HL-60 (cell line): ENCODE measurements around the gene ATP12A.

Experiments
- GABPA ChIP-seq: IDR thresholded peaks from 2 replicates; pipeline ENCODE4 v1.6.1; 2012; ENCODE audit warnings: low read depth
- POLR2AphosphoS5 ChIP-seq: IDR thresholded peaks from 2 replicates; pipeline ENCODE4 v1.6.1; 2012; ENCODE audit warnings: low read depth
- SPI1 ChIP-seq: IDR thresholded peaks from 2 replicates; pipeline ENCODE4 v1.6.1; 2012; ENCODE audit warnings: low read depth, mild to moderate bottlenecking, borderline replicate concordance
- TF ChIP-seq, protein P1 (sequence below): IDR thresholded peaks from one replicate; pipeline ENCODE4 v1.5.1; 2011; ENCODE audit warnings: low read length, control low read depth, inconsistent platforms; ENCODE audit not compliant: insufficient read depth
- TF ChIP-seq, protein P2 (sequence below): IDR thresholded peaks from 2 replicates; pipeline ENCODE4 v1.6.1; 2012; ENCODE audit warnings: low read depth; ENCODE audit not compliant: insufficient replicate concordance

DNA sequence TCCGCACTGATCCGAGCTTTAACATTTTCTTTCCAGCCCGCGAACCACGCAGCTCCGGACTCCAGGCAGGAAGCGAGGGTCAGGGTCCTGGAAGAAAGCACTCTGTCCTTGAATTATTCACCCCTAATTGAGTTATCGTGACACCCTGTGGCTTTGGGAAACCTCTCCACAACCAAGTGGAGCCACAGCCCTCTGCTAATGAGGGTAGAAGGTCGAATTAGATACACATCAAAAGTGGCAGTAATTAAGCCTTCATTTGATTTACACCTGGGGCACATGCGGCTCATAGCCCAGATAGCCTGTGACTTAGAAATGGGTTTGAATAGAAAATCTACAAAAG lies 67.8 kb downstream of the ATP12A start:
- TF ChIP-seq, protein P1, sequence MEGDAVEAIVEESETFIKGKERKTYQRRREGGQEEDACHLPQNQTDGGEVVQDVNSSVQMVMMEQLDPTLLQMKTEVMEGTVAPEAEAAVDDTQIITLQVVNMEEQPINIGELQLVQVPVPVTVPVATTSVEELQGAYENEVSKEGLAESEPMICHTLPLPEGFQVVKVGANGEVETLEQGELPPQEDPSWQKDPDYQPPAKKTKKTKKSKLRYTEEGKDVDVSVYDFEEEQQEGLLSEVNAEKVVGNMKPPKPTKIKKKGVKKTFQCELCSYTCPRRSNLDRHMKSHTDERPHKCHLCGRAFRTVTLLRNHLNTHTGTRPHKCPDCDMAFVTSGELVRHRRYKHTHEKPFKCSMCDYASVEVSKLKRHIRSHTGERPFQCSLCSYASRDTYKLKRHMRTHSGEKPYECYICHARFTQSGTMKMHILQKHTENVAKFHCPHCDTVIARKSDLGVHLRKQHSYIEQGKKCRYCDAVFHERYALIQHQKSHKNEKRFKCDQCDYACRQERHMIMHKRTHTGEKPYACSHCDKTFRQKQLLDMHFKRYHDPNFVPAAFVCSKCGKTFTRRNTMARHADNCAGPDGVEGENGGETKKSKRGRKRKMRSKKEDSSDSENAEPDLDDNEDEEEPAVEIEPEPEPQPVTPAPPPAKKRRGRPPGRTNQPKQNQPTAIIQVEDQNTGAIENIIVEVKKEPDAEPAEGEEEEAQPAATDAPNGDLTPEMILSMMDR = no peak
- TF ChIP-seq GABPA (no peak), POLR2AphosphoS5 (no peak), SPI1 (no peak)
- TF ChIP-seq, protein P2, sequence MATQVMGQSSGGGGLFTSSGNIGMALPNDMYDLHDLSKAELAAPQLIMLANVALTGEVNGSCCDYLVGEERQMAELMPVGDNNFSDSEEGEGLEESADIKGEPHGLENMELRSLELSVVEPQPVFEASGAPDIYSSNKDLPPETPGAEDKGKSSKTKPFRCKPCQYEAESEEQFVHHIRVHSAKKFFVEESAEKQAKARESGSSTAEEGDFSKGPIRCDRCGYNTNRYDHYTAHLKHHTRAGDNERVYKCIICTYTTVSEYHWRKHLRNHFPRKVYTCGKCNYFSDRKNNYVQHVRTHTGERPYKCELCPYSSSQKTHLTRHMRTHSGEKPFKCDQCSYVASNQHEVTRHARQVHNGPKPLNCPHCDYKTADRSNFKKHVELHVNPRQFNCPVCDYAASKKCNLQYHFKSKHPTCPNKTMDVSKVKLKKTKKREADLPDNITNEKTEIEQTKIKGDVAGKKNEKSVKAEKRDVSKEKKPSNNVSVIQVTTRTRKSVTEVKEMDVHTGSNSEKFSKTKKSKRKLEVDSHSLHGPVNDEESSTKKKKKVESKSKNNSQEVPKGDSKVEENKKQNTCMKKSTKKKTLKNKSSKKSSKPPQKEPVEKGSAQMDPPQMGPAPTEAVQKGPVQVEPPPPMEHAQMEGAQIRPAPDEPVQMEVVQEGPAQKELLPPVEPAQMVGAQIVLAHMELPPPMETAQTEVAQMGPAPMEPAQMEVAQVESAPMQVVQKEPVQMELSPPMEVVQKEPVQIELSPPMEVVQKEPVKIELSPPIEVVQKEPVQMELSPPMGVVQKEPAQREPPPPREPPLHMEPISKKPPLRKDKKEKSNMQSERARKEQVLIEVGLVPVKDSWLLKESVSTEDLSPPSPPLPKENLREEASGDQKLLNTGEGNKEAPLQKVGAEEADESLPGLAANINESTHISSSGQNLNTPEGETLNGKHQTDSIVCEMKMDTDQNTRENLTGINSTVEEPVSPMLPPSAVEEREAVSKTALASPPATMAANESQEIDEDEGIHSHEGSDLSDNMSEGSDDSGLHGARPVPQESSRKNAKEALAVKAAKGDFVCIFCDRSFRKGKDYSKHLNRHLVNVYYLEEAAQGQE = no peak
